Activated CD8-positive, alpha-beta T cell treated with anti-CD3 and anti-CD28 coated beads for 36 hours (primary cell): ENCODE data around the gene CNOT1. TPM values are rescaled to one million over a fixed set of nuclear protein-coding genes. Genes with fewer than 3 reads are reported as not detected.

Source experiments
- ATAC-seq: fragments of 200-7000 bp; cut with Tn5 transposase; one replicate; pipeline ENCODE4 v1.10.0; 2021; ENCODE audit warnings: mild to moderate bottlenecking, moderate library complexity
- CTCF ChIA-PET: fragments of 350-600 bp; sonication (Branson Sonifier 250); formaldehyde crosslinking; loops from one replicate; lab custom pipeline; 2021; ENCODE audit warnings: antibody characterized with exemption; lab: Charles Lee
- POLR2A ChIA-PET: fragments of 350-600 bp; sonication (Branson Sonifier 250); formaldehyde crosslinking; loops from one replicate; lab custom pipeline; 2021; ENCODE audit warnings: antibody characterized with exemption; lab: Charles Lee
- DNase-seq: peaks from one replicate; pipeline ENCODE4 v3.0.0-alpha.2; 2020
- H3K27ac Mint-ChIP-seq: one replicate; pipeline ENCODE4 v1.8.0; 2021; ENCODE audit warnings: mild to moderate bottlenecking, mixed read lengths
- H3K27me3 Mint-ChIP-seq: one replicate; pipeline ENCODE4 v1.8.0; 2021; ENCODE audit warnings: mixed read lengths
- H3K36me3 Mint-ChIP-seq: one replicate; pipeline ENCODE4 v1.8.0; 2021; ENCODE audit warnings: low read depth, mixed read lengths
- H3K4me1 Mint-ChIP-seq: one replicate; pipeline ENCODE4 v1.8.0; 2021; ENCODE audit warnings: low read depth, mixed read lengths
- H3K4me3 Mint-ChIP-seq: one replicate; pipeline ENCODE4 v1.8.0; 2021; ENCODE audit warnings: mild to moderate bottlenecking, moderate library complexity, mixed read lengths
- H3K9me3 Mint-ChIP-seq: one replicate; pipeline ENCODE4 v1.8.0; 2021; ENCODE audit warnings: mixed read lengths
- CTCF ChIP-seq: fragments of 200-600 bp; IDR thresholded peaks from one replicate; pipeline ENCODE4 v1.8.0; 2022; ENCODE audit warnings: antibody characterized with exemption, mild to moderate bottlenecking
- intact Hi-C: fragments of 100-400 bp; cut with micrococcal nuclease; formaldehyde crosslinking; loops from one replicate; pipeline ENCODE4 v1.10.0; 2022
- total RNA-seq, 2 experiments: library from RNA; stranded (reverse); gene quantifications; one replicate each; pipeline ENCODE4 v1.2.3, GENCODE V29; 2021

CNOT1 gene
- total RNA-seq, 2 experiments from 2014 or later: 274 to 281 TPM

GRCh38 chr16:58649707-58650106, 20.1 kb upstream of the CNOT1 start:
- POLR2A ChIA-PET: no interaction called here
- H3K9me3 Mint-ChIP-seq: no peaks in the 10 kb centered on the region
- CTCF ChIA-PET: interaction anchor here (1.1 kb wide), 1 partner anchor 106 kb away, joined by 3 read pairs; no protein-coding TSS in a partner anchor
- H3K4me1 Mint-ChIP-seq: no peaks in the 10 kb centered on the region
- H3K27me3 Mint-ChIP-seq: no peaks in the 10 kb centered on the region
- intact Hi-C loops: no loop called here
- H3K36me3 Mint-ChIP-seq: no peaks in the 10 kb centered on the region
- no peak for TF ChIP-seq CTCF
- DNase-seq (no peak), ATAC-seq (no peak)
- H3K27ac Mint-ChIP-seq: no peak overlapping the region
- H3K4me3 Mint-ChIP-seq: no peak overlapping the region

- no peaks in the 10 kb centered on the region for H3K36me3 Mint-ChIP-seq
- ATAC-seq (no peak), DNase-seq (no peak)
- intact Hi-C loops: no loop called here
- ChIA-PET CTCF (interaction anchor here (1.4 kb wide), 1 partner anchor 109 kb away, joined by 5 read pairs; no protein-coding TSS in a partner anchor), POLR2A (no interaction called here)
- H3K4me3 Mint-ChIP-seq: no peak overlapping the region
- no peaks in the 10 kb centered on the region for H3K4me1 Mint-ChIP-seq
- no peaks in the 10 kb centered on the region for H3K27me3 Mint-ChIP-seq
- no peak overlapping the region for H3K27ac Mint-ChIP-seq
- no peaks in the 10 kb centered on the region for H3K9me3 Mint-ChIP-seq
- no peak for TF ChIP-seq CTCF
These were observed 17.5 kb upstream of the CNOT1 start for GRCh38 chr16:58647107-58647506.

GRCh38 chr16:58644765-58645487, 15.3 kb upstream of the CNOT1 start:
- ATAC-seq (no peak), DNase-seq (no peak)
- Mint-ChIP-seq H3K4me3 (no peak overlapping the region), H3K9me3 (no peaks in the 10 kb centered on the region), H3K27me3 (peaks cover under 1% of the 10 kb centered on the region), H3K27ac (no peak overlapping the region), H3K4me1 (no peaks in the 10 kb centered on the region), H3K36me3 (no peaks in the 10 kb centered on the region)
- intact Hi-C loops: no loop called here
- ChIA-PET POLR2A (no interaction called here), CTCF (no interaction called here)
- no peak for TF ChIP-seq CTCF

GRCh38 chr16:58644108-58644507, 14.5 kb upstream of the CNOT1 start:
- Mint-ChIP-seq H3K4me1 (no peaks in the 10 kb centered on the region), H3K4me3 (no peak overlapping the region), H3K27me3 (peaks cover 1% of the 10 kb centered on the region), H3K27ac (no peak overlapping the region), H3K9me3 (no peaks in the 10 kb centered on the region), H3K36me3 (no peaks in the 10 kb centered on the region)
- DNase-seq (no peak), ATAC-seq (no peak)
- CTCF ChIA-PET: no interaction called here
- no peak for TF ChIP-seq CTCF
- intact Hi-C loops: no loop called here
- POLR2A ChIA-PET: no interaction called here

GRCh38 chr16:58640949-58641348, 11.3 kb upstream of the CNOT1 start:
- H3K9me3 Mint-ChIP-seq: no peaks in the 10 kb centered on the region
- ChIA-PET CTCF (interaction anchor here (1.0 kb wide), 1 partner anchor 129 kb away, joined by 3 read pairs; no protein-coding TSS in a partner anchor), POLR2A (no interaction called here)
- H3K36me3 Mint-ChIP-seq: no peaks in the 10 kb centered on the region
- H3K4me1 Mint-ChIP-seq: no peaks in the 10 kb centered on the region
- H3K27me3 Mint-ChIP-seq: peaks cover 1% of the 10 kb centered on the region
- H3K4me3 Mint-ChIP-seq: no peak overlapping the region
- no peak for TF ChIP-seq CTCF
- DNase-seq (no peak), ATAC-seq (no peak)
- intact Hi-C loops: no loop called here
- no peak overlapping the region for H3K27ac Mint-ChIP-seq
